Measurements from ENCODE around the gene SYT14. TPM values are rescaled to one million over a fixed set of nuclear protein-coding genes. Genes with fewer than 3 reads are reported as not detected.
"Not testable (repeated sequence)": the region's sequence is repeated elsewhere in the genome, so short reads cannot be mapped to it uniquely, and the experiment has no call there.

The SYT14 gene
- total RNA-seq, 1 donor, result not detected

- DNase-seq (ENCODE audit: low read depth in 2 of 3, low spot score in 2 of 3), result no peak
Measured at GRCh38 chr1:210189426-210189825, 251.4 kb downstream of the SYT14 start.

DNA sequence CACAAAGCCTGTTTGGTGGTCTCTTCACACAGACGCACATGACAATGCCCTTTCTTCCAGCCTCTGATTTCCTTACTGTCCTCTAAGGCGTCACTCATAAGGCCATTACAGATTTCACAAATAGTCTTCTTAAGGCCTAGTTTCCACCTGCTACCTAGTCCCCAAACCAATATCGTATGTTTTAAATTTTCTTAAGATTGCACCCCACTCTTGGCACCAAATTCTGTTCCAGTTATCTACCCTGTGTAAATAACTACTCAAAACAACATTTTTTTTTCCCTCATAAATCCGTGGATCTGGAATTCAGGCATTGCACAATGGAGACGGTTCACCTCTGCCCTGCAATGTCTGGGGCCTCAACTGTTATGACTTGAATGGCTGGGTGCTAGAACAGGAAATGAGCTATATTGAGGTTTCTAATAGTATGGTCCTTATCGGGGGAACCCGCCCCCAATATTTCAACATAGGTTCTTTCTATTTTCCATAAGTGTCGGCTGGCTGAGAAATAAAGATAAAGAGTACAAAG, 257.7 kb downstream of the SYT14 start:
- no peak for DNase-seq (ENCODE audit: low read depth in 2 of 3, low spot score in 2 of 3)

DNA sequence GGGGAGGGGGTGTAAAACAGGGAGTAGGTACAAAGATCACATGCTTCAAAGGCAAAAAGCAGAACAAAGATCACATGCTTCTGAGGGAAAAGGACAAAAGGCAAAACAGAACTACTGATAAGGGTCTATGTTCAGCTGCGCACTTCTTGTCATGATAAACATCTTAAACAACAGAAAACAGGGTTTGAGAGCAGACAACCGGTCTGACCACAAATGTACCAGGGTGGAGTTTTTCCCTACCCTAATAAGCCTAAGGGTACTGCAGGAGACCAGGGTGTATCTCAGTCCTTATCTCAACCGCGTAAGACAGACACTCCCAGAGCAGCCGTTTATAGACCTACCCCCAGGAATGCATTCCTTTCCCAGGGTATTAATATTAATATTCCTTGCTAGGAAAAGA, 258.2 kb downstream of the SYT14 start:
- DNase-seq (ENCODE audit: low read depth in 2 of 3, low spot score in 2 of 3), result not testable (repeated sequence)

DNA sequence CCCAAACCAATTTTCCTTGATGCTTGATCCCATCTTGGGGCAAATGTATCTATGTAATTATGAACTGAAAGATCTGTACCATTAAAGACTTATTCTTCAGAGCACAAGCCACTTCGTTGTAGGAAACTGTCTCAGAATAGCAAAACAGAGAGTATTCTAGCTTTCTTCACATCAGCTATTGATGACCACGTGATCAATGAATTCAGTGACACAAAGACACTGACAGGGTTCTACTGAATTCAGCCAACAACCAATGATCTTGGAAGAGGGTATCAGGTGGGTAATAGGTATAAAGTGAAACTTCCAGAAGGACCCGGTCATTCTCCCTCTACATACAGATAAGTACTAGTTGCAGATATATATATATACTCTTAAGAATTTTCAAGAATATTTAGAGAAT, 260.8 kb downstream of the SYT14 start:
- no peak for DNase-seq (ENCODE audit: low read depth in 2 of 3, low spot score in 2 of 3)

DNA sequence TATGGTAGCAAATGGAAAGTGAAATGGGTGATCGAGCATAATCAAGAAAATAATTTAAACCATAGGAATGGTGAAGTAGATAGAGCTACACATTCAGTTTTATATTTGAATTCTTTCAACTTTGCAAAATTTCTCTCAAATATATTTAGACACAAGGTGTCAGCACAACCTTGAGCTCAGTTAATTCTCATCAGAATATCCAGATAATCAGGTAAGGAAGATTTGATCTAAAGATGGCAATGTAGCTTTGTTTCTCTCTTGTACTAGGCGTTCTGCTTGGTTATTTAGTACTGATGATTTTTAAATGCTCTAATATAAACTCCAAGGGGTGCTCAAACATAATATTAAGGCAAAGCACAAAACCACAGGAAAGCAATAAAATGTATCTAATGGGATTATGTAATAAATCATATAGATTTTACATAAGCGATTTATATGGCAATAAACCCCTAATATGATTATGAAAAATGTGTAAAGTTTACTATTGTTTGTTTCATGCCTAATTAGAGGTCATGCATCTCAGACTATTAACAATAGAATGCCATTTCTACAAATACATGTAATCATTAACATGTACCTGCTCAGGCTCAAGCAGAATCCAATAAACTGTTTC, 262.2 kb downstream of the SYT14 start:
- no peak for DNase-seq (ENCODE audit: low read depth in 2 of 3, low spot score in 2 of 3)

DNA sequence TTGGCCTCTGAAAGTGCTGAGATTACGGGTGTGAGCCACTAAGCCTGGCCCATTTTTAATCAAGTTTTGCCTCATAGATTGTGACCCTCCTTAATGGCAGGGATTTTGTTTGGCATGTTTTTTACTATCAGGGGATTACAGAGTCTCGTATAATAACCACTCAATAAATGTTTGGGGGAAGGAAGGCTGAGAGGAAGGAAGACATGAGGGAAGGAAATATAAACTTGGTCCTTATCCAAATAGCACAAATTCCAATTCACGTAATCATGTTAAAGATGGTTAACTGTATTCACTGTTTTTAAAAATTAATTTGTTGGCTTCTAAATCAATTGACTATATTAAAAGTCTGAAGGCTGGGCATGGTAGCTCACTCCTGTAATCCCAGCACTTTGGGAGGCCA, 263.7 kb downstream of the SYT14 start:
- DNase-seq (ENCODE audit: low read depth in 2 of 3, low spot score in 2 of 3), result no peak

GRCh38 chr1:210207597-210208450, 269.8 kb downstream of the SYT14 start:
- DNase-seq (ENCODE audit: low read depth in 2 of 3, low spot score in 2 of 3), result no peak

GRCh38 chr1:210213335-210213734, 275.3 kb downstream of the SYT14 start:
- no peak for DNase-seq (ENCODE audit: low read depth in 2 of 3, low spot score in 2 of 3)

DNA sequence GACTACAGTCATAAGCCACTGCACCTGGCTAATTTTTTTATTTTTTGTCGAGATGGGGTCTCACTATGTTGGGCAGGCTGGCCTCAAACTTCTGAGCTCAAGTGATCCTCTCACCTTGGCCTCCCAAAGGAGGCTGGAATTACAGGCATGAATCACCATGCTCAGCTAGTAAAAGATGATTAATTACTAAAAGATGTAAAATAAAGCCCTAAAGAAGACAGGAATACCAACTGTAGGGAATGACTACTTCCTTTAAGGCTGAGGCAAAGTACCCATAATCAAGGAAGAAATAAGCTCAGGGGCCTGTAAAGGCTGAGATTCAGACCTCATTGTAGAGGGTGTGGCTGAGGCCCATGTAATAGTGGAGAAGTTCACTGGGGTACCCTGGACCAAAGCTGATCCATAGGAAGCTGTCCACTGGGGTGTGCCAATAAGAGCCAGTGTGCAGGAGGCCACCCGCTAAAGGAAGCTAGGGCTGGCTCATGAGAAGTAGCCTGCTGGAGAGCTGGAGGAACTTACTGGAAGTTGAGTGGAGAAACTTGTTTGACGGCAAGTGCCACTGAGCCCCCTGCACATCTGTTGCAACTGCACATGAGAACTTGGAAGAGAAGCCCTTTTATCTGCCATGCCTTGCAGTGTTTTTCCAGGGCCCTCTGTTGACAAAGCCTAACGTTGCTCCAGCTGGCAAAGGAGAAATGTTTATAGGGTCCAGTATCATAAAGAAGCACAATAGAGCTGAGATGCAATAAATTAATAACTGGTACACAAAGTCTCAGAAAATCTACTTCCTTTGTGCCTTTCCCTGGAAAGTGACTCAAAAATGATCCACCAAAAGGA, 276.8 kb downstream of the SYT14 start:
- DNase-seq (ENCODE audit: low read depth in 2 of 3, low spot score in 2 of 3), result no peak

DNA sequence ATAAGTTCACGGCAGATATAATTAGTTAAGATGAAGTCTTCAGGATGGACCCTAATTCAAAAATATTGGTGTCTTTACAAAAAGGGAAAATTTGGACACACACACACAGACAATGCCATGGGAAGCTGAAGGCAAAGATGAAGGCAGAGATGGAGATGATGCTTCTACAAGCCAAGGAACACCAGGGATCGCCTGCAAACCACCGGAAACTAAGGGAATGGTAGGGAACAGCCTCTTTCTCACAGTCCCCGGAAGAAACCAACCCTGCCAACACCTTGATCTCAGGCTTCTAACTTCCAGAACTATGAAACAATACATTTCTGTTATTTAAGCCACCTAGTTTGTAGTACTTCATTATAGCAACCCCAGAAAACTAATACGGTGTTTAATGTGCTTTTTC, 279.5 kb downstream of the SYT14 start:
- no peak for DNase-seq (ENCODE audit: low read depth in 2 of 3, low spot score in 2 of 3)

- no peak for DNase-seq (ENCODE audit: low read depth in 2 of 3, low spot score in 2 of 3)
Measured at GRCh38 chr1:210218047-210218446, 280.0 kb downstream of the SYT14 start.

Other genes starting within 250 kb of the SYT14 start
- gene HSD11B1, start 233.4 kb upstream of the SYT14 start, total RNA-seq, result not detected
- gene TRAF3IP3, start 182.2 kb upstream of the SYT14 start, total RNA-seq, result 32.9 TPM
- 3.5 TPM for gene C1orf74, start 153.7 kb upstream of the SYT14 start, total RNA-seq
- gene IRF6, start 132.1 kb upstream of the SYT14 start, total RNA-seq, result 5.4 TPM
- gene UTP25, start 110.2 kb upstream of the SYT14 start, total RNA-seq, result 3.8 TPM

Measured in hematopoietic multipotent progenitor cell (in vitro differentiated cells).